ENCODE measurements around the gene PATJ.
"Not testable (repeated sequence)": the region's sequence is repeated elsewhere in the genome, so short reads cannot be mapped to it uniquely, and the experiment has no call there.

- not testable (repeated sequence) for TF ChIP-seq EZH2 (IDR thresholded peaks at IDR 0.05; ENCODE audit: borderline replicate concordance); CTCF (IDR thresholded peaks at IDR 0.05; ENCODE audit: poor library complexity)
These were observed 478.2 kb downstream of the PATJ start for GRCh38 chr1:62220456-62220855.

Measured in hepatocyte (in vitro differentiated cells).